ENCODE results near the gene SDK2.

GRCh38 chr17:73302189-73302588 is 342.1 kb downstream of the SDK2 start:
- TF ChIP-seq POLR2A (IDR thresholded peaks at IDR 0.05) = no peak
- no peak for TF ChIP-seq CTCF (IDR thresholded peaks at IDR 0.05)
